ENCODE measurements around the gene CLEC4M. TPM values are rescaled to one million over a fixed set of nuclear protein-coding genes. Genes with fewer than 3 reads are reported as not detected.

Gene CLEC4M
- total and polyA plus RNA-seq, 7 donors, result under 0.01 to 1.4 (median 0.82) TPM; not detected in 4

DNA sequence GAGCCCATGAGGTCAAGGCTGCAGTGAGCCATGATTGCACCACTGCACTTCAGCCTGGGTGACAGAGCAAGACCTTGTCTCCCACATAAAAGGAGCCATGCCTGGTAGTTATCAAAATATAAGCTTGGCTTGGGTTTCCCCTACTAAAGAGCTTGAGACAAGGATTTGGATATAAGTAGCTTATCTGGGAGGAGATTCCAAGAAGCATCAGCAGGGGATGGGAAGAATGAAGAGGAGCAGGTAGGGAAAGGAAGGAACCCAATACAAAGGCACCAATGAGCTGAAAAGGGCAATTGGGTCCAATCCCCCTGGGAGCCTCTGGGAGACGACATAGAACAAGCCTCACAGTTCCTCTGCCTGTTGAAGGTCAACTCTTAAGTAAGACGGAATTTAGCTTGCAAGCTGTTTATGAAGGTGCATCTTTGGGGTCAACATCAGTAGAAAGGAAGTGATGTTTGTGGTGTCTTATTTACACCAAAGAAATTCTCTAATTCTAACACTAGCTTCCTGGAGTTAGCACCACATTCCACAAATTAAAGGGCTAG is 23.8 kb upstream of the CLEC4M start:
- peaks cover 0 to 3% (median 0%) of the 10 kb centered on the region in 3 donors for H3K27me3 ChIP-seq
- intact Hi-C loops (cut with DNase I), result no loop called here
- TF ChIP-seq EP300 (IDR thresholded peaks at IDR 0.05) (no peak), POLR2A (IDR thresholded peaks at IDR 0.05) (no peak), POLR2AphosphoS5 (IDR thresholded peaks at IDR 0.05) (no peak)
- TF ChIP-seq, protein P1, sequence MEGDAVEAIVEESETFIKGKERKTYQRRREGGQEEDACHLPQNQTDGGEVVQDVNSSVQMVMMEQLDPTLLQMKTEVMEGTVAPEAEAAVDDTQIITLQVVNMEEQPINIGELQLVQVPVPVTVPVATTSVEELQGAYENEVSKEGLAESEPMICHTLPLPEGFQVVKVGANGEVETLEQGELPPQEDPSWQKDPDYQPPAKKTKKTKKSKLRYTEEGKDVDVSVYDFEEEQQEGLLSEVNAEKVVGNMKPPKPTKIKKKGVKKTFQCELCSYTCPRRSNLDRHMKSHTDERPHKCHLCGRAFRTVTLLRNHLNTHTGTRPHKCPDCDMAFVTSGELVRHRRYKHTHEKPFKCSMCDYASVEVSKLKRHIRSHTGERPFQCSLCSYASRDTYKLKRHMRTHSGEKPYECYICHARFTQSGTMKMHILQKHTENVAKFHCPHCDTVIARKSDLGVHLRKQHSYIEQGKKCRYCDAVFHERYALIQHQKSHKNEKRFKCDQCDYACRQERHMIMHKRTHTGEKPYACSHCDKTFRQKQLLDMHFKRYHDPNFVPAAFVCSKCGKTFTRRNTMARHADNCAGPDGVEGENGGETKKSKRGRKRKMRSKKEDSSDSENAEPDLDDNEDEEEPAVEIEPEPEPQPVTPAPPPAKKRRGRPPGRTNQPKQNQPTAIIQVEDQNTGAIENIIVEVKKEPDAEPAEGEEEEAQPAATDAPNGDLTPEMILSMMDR (IDR thresholded peaks at IDR 0.05), result no peak
- no peak for DNase-seq
- no peaks in the 10 kb centered on the region for H3K4me1 ChIP-seq
- no peak overlapping the region for H3K27ac ChIP-seq
- no peak overlapping the region for H3K4me3 ChIP-seq
- 30 to 43% methylated on average over 2 of the region's 2 CpGs for WGBS, 2 donors
- H3K9me3 ChIP-seq, result no peaks in the 10 kb centered on the region
- H3K36me3 ChIP-seq, result no peaks in the 10 kb centered on the region

DNA sequence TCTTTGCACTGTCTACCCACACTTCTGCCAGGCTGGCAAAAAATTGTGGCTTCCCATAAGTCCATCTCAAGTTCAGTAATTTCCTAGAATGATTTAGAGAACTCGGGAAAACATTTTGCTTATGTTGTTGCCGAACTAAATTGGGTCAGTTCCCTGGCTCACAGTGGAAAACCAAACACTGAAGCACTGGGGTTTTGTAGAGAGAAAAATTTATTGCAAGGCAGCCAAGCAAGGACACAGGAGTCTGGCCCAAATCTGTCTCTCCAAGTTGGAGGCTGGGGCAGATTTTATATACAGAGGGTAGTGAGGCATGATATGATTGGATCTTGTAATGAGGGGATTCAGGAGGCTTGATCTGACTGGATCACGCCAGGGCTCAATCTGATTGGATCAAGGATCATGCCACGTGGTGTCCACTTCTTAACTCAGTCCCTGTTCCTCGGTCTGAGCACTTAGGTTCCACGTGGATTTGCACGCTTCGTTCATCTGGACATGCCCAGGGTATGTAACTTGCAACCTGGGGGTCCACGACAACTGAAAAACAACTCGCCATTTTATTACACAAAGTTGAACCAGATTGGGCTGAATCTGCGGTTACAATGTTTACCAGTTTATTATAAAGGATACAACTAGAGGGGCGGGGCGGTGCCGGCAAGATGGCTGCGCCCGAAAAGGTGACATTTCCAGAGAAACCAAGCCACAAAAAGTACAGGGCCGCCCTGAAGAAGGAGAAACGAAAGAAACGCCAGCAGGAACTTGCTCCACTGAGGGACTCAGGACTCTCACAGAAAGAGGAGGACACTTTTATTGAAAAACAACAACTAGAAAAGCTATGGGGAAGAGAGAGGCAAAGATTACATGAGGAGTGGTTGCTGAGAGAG is 23.0 kb upstream of the CLEC4M start:
- DNase-seq, result no peak

DNA sequence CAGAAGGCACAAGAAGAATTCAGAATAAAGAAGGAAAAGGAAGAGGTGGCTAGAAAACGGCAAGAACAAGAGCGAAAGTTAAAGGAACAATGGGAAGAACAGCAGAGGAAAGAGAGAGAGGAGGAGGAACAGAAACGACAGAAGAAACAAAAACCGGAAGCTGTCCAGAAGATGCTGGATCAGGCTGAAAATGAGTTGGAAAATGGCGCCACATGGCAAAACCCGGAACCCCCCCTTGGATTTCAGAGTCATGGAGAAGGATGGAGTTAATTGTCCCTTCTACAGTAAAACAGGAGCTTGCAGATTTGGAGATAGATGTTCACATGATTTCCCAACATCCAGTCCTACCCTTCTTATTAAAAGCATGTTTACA is 22.4 kb upstream of the CLEC4M start:
- DNase-seq, result no peak
- intact Hi-C loops (cut with DNase I), result no loop called here
- 76 to 83% methylated on average over 6 of the region's 6 CpGs for WGBS, 2 donors
- no peak overlapping the region for H3K27ac ChIP-seq
- no peaks in the 10 kb centered on the region for H3K36me3 ChIP-seq
- no peaks in the 10 kb centered on the region for H3K27me3 ChIP-seq
- H3K4me3 ChIP-seq, result no peak overlapping the region
- no peaks in the 10 kb centered on the region for H3K4me1 ChIP-seq
- TF ChIP-seq, protein P1 (IDR thresholded peaks at IDR 0.05), result no peak
- no peak for TF ChIP-seq POLR2A (IDR thresholded peaks at IDR 0.05)
- H3K9me3 ChIP-seq, result no peaks in the 10 kb centered on the region

More for the DNA sequence above, 23.0 kb upstream of the CLEC4M start:
- Histone ChIP-seq H3K27ac (no peak overlapping the region), H3K9me3 (no peaks in the 10 kb centered on the region), H3K4me1 (no peaks in the 10 kb centered on the region), H3K4me3 (no peak overlapping the region), H3K36me3 (no peaks in the 10 kb centered on the region), H3K27me3 (no peaks in the 10 kb centered on the region)
- no peak for TF ChIP-seq POLR2AphosphoS5 (IDR thresholded peaks at IDR 0.05)
- TF ChIP-seq POLR2A (IDR thresholded peaks at IDR 0.05), result no peak
- TF ChIP-seq, protein P1 (IDR thresholded peaks at IDR 0.05), result no peak
- no peak for TF ChIP-seq EP300 (IDR thresholded peaks at IDR 0.05)
- intact Hi-C loops (cut with DNase I), result no loop called here
- 65 to 82% methylated on average over 19 of the region's 19 CpGs for WGBS, 2 donors

GRCh38 chr19:7742575-7742974 is 20.5 kb upstream of the CLEC4M start:
- no peak for TF ChIP-seq EP300 (IDR thresholded peaks at IDR 0.05)
- TF ChIP-seq, protein P1 (IDR thresholded peaks at IDR 0.05), result no peak
- Histone ChIP-seq H3K4me3 (no peak overlapping the region), H3K27ac (no peak overlapping the region), H3K36me3 (no peaks in the 10 kb centered on the region), H3K27me3 (peaks cover 0 to 12% (median 4%) of the 10 kb centered on the region in 3 donors), H3K9me3 (no peaks in the 10 kb centered on the region), H3K4me1 (no peaks in the 10 kb centered on the region)
- intact Hi-C loops (cut with DNase I), result no loop called here
- WGBS, 2 donors, result 59 to 88% methylated on average over 2 of the region's 2 CpGs
- DNase-seq, result peak; percentile 14
